T-helper 9 cell (primary cell): ENCODE data around the gene CDIPT.
"Not testable (repeated sequence)": the region's sequence is repeated elsewhere in the genome, so short reads cannot be mapped to it uniquely, and the experiment has no call there.

ENCODE experiments used
- DNase-seq: peaks from one replicate; pipeline ENCODE4 v3.0.0-alpha.2; 2020
- total RNA-seq, 2 donors: gene quantifications; one replicate each; lab custom pipeline; 2026; lab: John Stamatoyannopoulos, UW

CDIPT gene
- total RNA-seq, result 30.9 to 80.5 reads per million in 2 donors

GRCh38 chr16:29862884-29863668, at the start of gene CDIPT:
TSS of gene CDIPT (minus strand) at chr16:29863226. CDS start at chr16:29862857, 369 bp downstream.
- DNase-seq, result peak; percentile 87

GRCh38 chr16:29912087-29912486, 49.1 kb upstream of the CDIPT start:
- no peak for DNase-seq

- DNase-seq, result no peak
Measured at GRCh38 chr16:29911676-29912010, 48.6 kb upstream of the CDIPT start.

- no peak for DNase-seq
Measured at GRCh38 chr16:29910819-29911675, 48.0 kb upstream of the CDIPT start.

GRCh38 chr16:29909851-29910250, 46.8 kb upstream of the CDIPT start:
- not testable (repeated sequence) for DNase-seq

- no peak for DNase-seq
Measured at GRCh38 chr16:29909391-29909790, 46.4 kb upstream of the CDIPT start.

GRCh38 chr16:29908719-29909220, 45.7 kb upstream of the CDIPT start:
- DNase-seq, result no peak

GRCh38 chr16:29907973-29908372, 44.9 kb upstream of the CDIPT start:
- no peak for DNase-seq

- no peak for DNase-seq
Measured at GRCh38 chr16:29906520-29907244, 43.7 kb upstream of the CDIPT start.

- no peak for DNase-seq
Measured at GRCh38 chr16:29905668-29906067, 42.6 kb upstream of the CDIPT start.

GRCh38 chr16:29904947-29905346, 41.9 kb upstream of the CDIPT start:
- DNase-seq, result no peak

- no peak for DNase-seq
Measured at GRCh38 chr16:29903590-29903989, 40.6 kb upstream of the CDIPT start.

GRCh38 chr16:29901607-29901945, 38.5 kb upstream of the CDIPT start:
- DNase-seq, result no peak

- DNase-seq, result no peak
Measured at GRCh38 chr16:29900888-29901606, 38.0 kb upstream of the CDIPT start.

- no peak for DNase-seq
Measured at GRCh38 chr16:29900102-29900887, 37.3 kb upstream of the CDIPT start, which contains the start of gene ASPHD1. TSS of gene ASPHD1 (plus strand) at chr16:29900488. CDS start at chr16:29900972, 484 bp downstream.

- peak; percentile 85 for DNase-seq
Measured at GRCh38 chr16:29899516-29900101, 36.6 kb upstream of the CDIPT start, which contains the start of gene SEZ6L2. TSS of gene SEZ6L2 (minus strand) at chr16:29899550. CDS start at chr16:29899019, 531 bp downstream.

- no peak for DNase-seq
Measured at GRCh38 chr16:29898804-29899515, 35.9 kb upstream of the CDIPT start.

- no peak for DNase-seq
Measured at GRCh38 chr16:29898135-29898803, 35.2 kb upstream of the CDIPT start.

GRCh38 chr16:29897333-29897732, 34.3 kb upstream of the CDIPT start:
- DNase-seq, result no peak

- no peak for DNase-seq
Measured at GRCh38 chr16:29896841-29897240, 33.8 kb upstream of the CDIPT start.
